WTC11 (cell line): Measurements from ENCODE around the gene ATP5F1A. TPM values are rescaled to one million over a fixed set of nuclear protein-coding genes. Genes with fewer than 3 reads are reported as not detected.

ENCODE experiments used
- ATAC-seq: fragments of 200-7000 bp; cut with Tn5 transposase; 2 replicates; pipeline ENCODE4 v1.10.0; 2021; ENCODE audit warnings: mild to moderate bottlenecking, moderate library complexity
- Bru-seq: library from RNA; stranded (reverse); fragments of 400-500 nt; gene quantifications from one replicate; lab custom pipeline; 2021; lab: Mats Ljungman, UMichigan
- CTCF ChIA-PET: fragments of 300-600 bp; sonication (Branson Sonifier 250); formaldehyde crosslinking; loops from one replicate; lab custom pipeline; 2021; ENCODE audit warnings: antibody characterized with exemption; lab: Charles Lee
- POLR2A ChIA-PET: fragments of 350-600 bp; sonication (Branson Sonifier 250); formaldehyde crosslinking; loops from one replicate; lab custom pipeline; 2021; ENCODE audit warnings: antibody characterized with exemption; lab: Charles Lee
- DNase-seq: peaks from one replicate; pipeline ENCODE4 v3.0.0; 2021; ENCODE audit warnings: low spot score
- H3K27ac Mint-ChIP-seq: 2 replicates; pipeline ENCODE4 v1.8.0; 2021; ENCODE audit warnings: mixed read lengths
- H3K27me3 Mint-ChIP-seq: 2 replicates; pipeline ENCODE4 v1.8.0; 2021; ENCODE audit warnings: low read depth, mild to moderate bottlenecking, moderate library complexity, mixed read lengths
- H3K36me3 Mint-ChIP-seq: 2 replicates; pipeline ENCODE4 v1.8.0; 2021; ENCODE audit warnings: mixed read lengths
- H3K4me1 Mint-ChIP-seq: 2 replicates; pipeline ENCODE4 v1.8.0; 2022; ENCODE audit warnings: mixed read lengths
- H3K4me3 Mint-ChIP-seq: 2 replicates; pipeline ENCODE4 v1.8.0; 2021; ENCODE audit warnings: mild to moderate bottlenecking, moderate library complexity, mixed read lengths
- H3K9me3 Mint-ChIP-seq: 2 replicates; pipeline ENCODE4 v1.8.0; 2021; ENCODE audit warnings: mixed read lengths
- ATF1 ChIP-seq: sonication (generic); formaldehyde crosslinking; IDR thresholded peaks from 2 replicates; pipeline ENCODE4 v1.8.1; 2023; ENCODE audit warnings: mild to moderate bottlenecking, moderate library complexity, missing genetic modification reagents
- EMX1 ChIP-seq: fragments of 250-450 bp; sonication (Bioruptor Pico); IDR thresholded peaks from 2 replicates; pipeline ENCODE4 v1.8.0; 2021; ENCODE audit warnings: mild to moderate bottlenecking
- ESRRA ChIP-seq: sonication (generic); formaldehyde crosslinking; IDR thresholded peaks from 2 replicates; pipeline ENCODE4 v1.8.1; 2022; ENCODE audit warnings: mild to moderate bottlenecking, missing genetic modification reagents, borderline replicate concordance
- ETV6 ChIP-seq: sonication (generic); formaldehyde crosslinking; IDR thresholded peaks from 2 replicates; pipeline ENCODE4 v1.8.1; 2022; ENCODE audit warnings: mild to moderate bottlenecking, missing genetic modification reagents
- FOXK1 ChIP-seq: sonication (generic); formaldehyde crosslinking; IDR thresholded peaks from 2 replicates; pipeline ENCODE4 v1.8.0; 2022; ENCODE audit warnings: mild to moderate bottlenecking, moderate library complexity, missing genetic modification reagents
- GABPB1 ChIP-seq: sonication (generic); formaldehyde crosslinking; IDR thresholded peaks from 2 replicates; pipeline ENCODE4 v1.8.1; 2023; ENCODE audit warnings: mild to moderate bottlenecking, missing genetic modification reagents
- JAZF1 ChIP-seq: fragments of 250-450 bp; sonication (Bioruptor Pico); IDR thresholded peaks from 2 replicates; pipeline ENCODE4 v1.9.0; 2021; ENCODE audit warnings: moderate library complexity, mild to moderate bottlenecking, inconsistent platforms
- KAT7 ChIP-seq: sonication (generic); formaldehyde crosslinking; IDR thresholded peaks from 2 replicates; pipeline ENCODE4 v1.8.1; 2023; ENCODE audit warnings: missing genetic modification reagents, mild to moderate bottlenecking, borderline replicate concordance
- MYBL2 ChIP-seq: sonication (generic); formaldehyde crosslinking; IDR thresholded peaks from 2 replicates; pipeline ENCODE4 v1.8.1; 2023; ENCODE audit warnings: mild to moderate bottlenecking, moderate library complexity, missing genetic modification reagents
- NFE2L1 ChIP-seq: sonication (generic); formaldehyde crosslinking; IDR thresholded peaks from 2 replicates; pipeline ENCODE4 v1.8.1; 2023; ENCODE audit warnings: missing genetic modification reagents
- NFYB ChIP-seq: sonication (generic); formaldehyde crosslinking; conservative IDR thresholded peaks from 2 replicates; pipeline ENCODE4 v1.8.0; 2022; ENCODE audit warnings: low read depth, missing genetic modification reagents
- NR2C2 ChIP-seq: sonication (generic); formaldehyde crosslinking; IDR thresholded peaks from 2 replicates; pipeline ENCODE4 v1.8.0; 2022; ENCODE audit warnings: mild to moderate bottlenecking, missing genetic modification reagents
- NR3C1 ChIP-seq: sonication (generic); formaldehyde crosslinking; conservative IDR thresholded peaks from 2 replicates; pipeline ENCODE4 v1.8.1; 2023; ENCODE audit warnings: low read depth, mild to moderate bottlenecking, missing genetic modification reagents
- RORB ChIP-seq: fragments of 250-450 bp; sonication (Bioruptor Pico); IDR thresholded peaks from 2 replicates; pipeline ENCODE4 v1.9.0; 2021; ENCODE audit warnings: mild to moderate bottlenecking
- SMAD3 ChIP-seq: sonication (generic); formaldehyde crosslinking; IDR thresholded peaks from 2 replicates; pipeline ENCODE4 v1.8.0; 2022; ENCODE audit warnings: missing genetic modification reagents, mild to moderate bottlenecking, borderline replicate concordance
- TCF7 ChIP-seq: sonication (generic); formaldehyde crosslinking; IDR thresholded peaks from 2 replicates; pipeline ENCODE4 v1.8.0; 2022; ENCODE audit warnings: mild to moderate bottlenecking, low read depth, missing genetic modification reagents, moderate library complexity
- TEAD1 ChIP-seq: sonication (generic); formaldehyde crosslinking; IDR thresholded peaks from 2 replicates; pipeline ENCODE4 v1.8.0; 2022; ENCODE audit warnings: mild to moderate bottlenecking, missing genetic modification reagents
- ZNF121 ChIP-seq: sonication (generic); formaldehyde crosslinking; IDR thresholded peaks from 2 replicates; pipeline ENCODE4 v1.8.0; 2023; ENCODE audit warnings: missing genetic modification reagents
- ZNF138 ChIP-seq: sonication (generic); formaldehyde crosslinking; conservative IDR thresholded peaks from 2 replicates; pipeline ENCODE4 v1.8.1; 2022; ENCODE audit warnings: mild to moderate bottlenecking, moderate library complexity, missing genetic modification reagents
- ZNF219 ChIP-seq: sonication (generic); formaldehyde crosslinking; IDR thresholded peaks from 2 replicates; pipeline ENCODE4 v1.8.0; 2023; ENCODE audit warnings: missing genetic modification reagents, mild to moderate bottlenecking, borderline replicate concordance
- long read RNA-seq, 3 experiments: library from RNA in 1 of 3; library from capped mRNA in 1 of 3; library from polyadenylated mRNA in 1 of 3; unstranded in 2 of 3; stranded (forward) in 1 of 3; transcript quantifications; one replicate each; pipeline ENCODE4 v2.0.0, GENCODE V29; 2021
- total RNA-seq: library from RNA; stranded (reverse); gene quantifications from 3 replicates; pipeline ENCODE4 v1.2.3, GENCODE V29; 2021
- TF ChIP-seq, protein P1 (sequence below): sonication (generic); formaldehyde crosslinking; IDR thresholded peaks from 2 replicates; pipeline ENCODE4 v1.8.0; 2022; ENCODE audit warnings: mild to moderate bottlenecking, missing genetic modification reagents
- TF ChIP-seq, protein P2 (sequence below): sonication (generic); formaldehyde crosslinking; IDR thresholded peaks from 2 replicates; pipeline ENCODE4 v1.8.0; 2022; ENCODE audit warnings: mild to moderate bottlenecking, missing genetic modification reagents
- TF ChIP-seq, protein P3 (sequence below): sonication (generic); formaldehyde crosslinking; IDR thresholded peaks from 2 replicates; pipeline ENCODE4 v1.8.0; 2023; ENCODE audit warnings: mild to moderate bottlenecking, missing genetic modification reagents
- TF ChIP-seq, protein P4 (sequence below): sonication (generic); formaldehyde crosslinking; IDR thresholded peaks from 2 replicates; pipeline ENCODE4 v1.8.1; 2023; ENCODE audit warnings: mild to moderate bottlenecking, missing genetic modification reagents, moderate library complexity
- TF ChIP-seq, protein P5 (sequence below): sonication (generic); formaldehyde crosslinking; IDR thresholded peaks from 2 replicates; pipeline ENCODE4 v1.8.1; 2023; ENCODE audit warnings: mild to moderate bottlenecking, missing genetic modification reagents
- TF ChIP-seq, protein P6 (sequence below): sonication (generic); formaldehyde crosslinking; IDR thresholded peaks from 2 replicates; pipeline ENCODE4 v1.8.1; 2022; ENCODE audit warnings: mild to moderate bottlenecking, moderate library complexity, missing genetic modification reagents
- TF ChIP-seq, protein P7 (sequence below): sonication (generic); formaldehyde crosslinking; IDR thresholded peaks from 2 replicates; pipeline ENCODE4 v1.8.0; 2023; ENCODE audit warnings: missing genetic modification reagents

Gene ATP5F1A
- total RNA-seq (818 to 834 TPM (median 825 TPM) in 3 replicates), Bru-seq, nascent RNA (percentile 95 among the genes with signal in this experiment)
- long read RNA-seq, experiment 1, full-length matches to known transcripts, result 3,187 of 3,376 reads
- long read RNA-seq, experiment 1, partial matches to known transcripts, result 139 of 3,376 reads
- long read RNA-seq, experiment 1, other reads (novel, unspliced or antisense), result 50 of 3,376 reads
- long read RNA-seq, experiment 2, full-length matches to known transcripts, result 1,026 of 1,390 reads
- long read RNA-seq, experiment 2, partial matches to known transcripts, result 322 of 1,390 reads
- long read RNA-seq, experiment 2, other reads (novel, unspliced or antisense), result 42 of 1,390 reads
- long read RNA-seq, experiment 3, full-length matches to known transcripts, result 2,119 of 2,419 reads
- long read RNA-seq, experiment 3, partial matches to known transcripts, result 276 of 2,419 reads
- long read RNA-seq, experiment 3, other reads (novel, unspliced or antisense), result 24 of 2,419 reads

DNA sequence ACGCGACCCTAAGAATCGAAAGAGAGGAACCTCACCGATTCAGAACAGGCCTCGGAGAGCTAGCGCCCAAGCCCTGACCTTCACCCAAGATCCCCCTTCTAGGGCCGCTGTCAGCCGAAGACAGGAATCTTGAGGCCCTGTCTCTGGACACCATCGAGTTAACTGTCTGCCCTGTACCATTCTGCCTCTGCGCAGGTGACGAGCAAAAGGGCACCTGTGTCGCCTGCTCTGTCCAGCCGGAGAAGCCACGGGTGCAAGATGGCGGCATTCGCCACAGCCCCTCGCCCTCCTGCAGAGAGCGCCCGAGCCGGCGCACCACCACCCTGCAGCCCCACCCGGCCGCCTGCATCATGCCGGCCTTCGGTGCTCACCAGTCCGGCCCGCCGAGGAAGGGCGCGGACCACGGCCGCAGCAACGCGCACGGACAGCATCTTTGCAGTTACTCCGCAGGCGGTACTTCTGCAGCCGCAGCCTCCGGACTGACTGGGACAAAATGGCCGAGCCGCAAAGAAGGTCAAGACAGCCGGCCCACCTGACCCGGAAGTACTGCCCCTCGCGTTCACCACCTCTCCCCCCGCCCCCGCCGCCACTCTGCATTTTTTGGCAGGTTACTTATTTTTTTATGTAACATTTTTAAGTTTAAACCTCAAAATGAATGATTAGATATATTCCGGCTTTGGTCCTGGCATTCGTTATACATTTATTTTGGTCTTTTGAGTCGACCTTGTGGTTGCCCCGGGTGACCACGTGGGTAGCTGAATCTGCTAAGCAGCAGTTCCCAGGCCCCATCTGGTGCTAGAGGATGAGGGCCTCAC is at the start of gene ATP5F1A:
ATP5F1A (minus strand) TSS at position 496 of the 815 bp plus-strand sequence; CDS start at position 431, 65 bp downstream.
- Mint-ChIP-seq H3K4me3 (peak within 1 kb of the TSS; percentile 98), H3K4me1 (peaks cover 21% of the 10 kb centered on the region), H3K9me3 (no peaks in the 10 kb centered on the region), H3K27ac (peak within 1 kb of the TSS; percentile 92), H3K36me3 (peaks cover 34% of the 10 kb centered on the region), H3K27me3 (no peaks in the 10 kb centered on the region)
- CTCF ChIA-PET, result interaction anchor here (1.6 kb wide), 1 partner anchor 24 kb away, joined by 7 read pairs; no protein-coding TSS in a partner anchor
- POLR2A ChIA-PET, result interaction anchor here (0.7 kb wide), 1 partner anchor 195 kb away, joined by 5 read pairs; no protein-coding TSS in a partner anchor
- peak; percentile 82 for DNase-seq
- ATAC-seq, result peak; percentile 89
- TF ChIP-seq FOXK1 (CRISPR knock-in tag) (peak; percentile 88), NFYB (CRISPR knock-in tag) (no peak; the same call in 1 of the 2 replicates), KAT7 (CRISPR knock-in tag) (0 out of 2 replicates have a peak, but pooled peaks have one; percentile 41), NR3C1 (CRISPR knock-in tag) (no peak), NR2C2 (CRISPR knock-in tag) (peak; percentile 94), SMAD3 (CRISPR knock-in tag) (peak; percentile 94), TCF7 (CRISPR knock-in tag) (peak; percentile 20; the same call in 1 of the 2 replicates), ETV6 (CRISPR knock-in tag) (peak; percentile 75; the same call in 1 of the 2 replicates), GABPB1 (CRISPR knock-in tag) (peak; percentile 84), ZNF138 (CRISPR knock-in tag) (0 out of 2 replicates have a peak, but pooled peaks have one; percentile 64), ESRRA (CRISPR knock-in tag) (peak; percentile 93), ATF1 (0 out of 2 replicates have a peak, but pooled peaks have one; percentile 53), NFE2L1 (CRISPR knock-in tag) (0 out of 2 replicates have a peak, but pooled peaks have one; percentile 16), ZNF219 (no peak; the same call in 1 of the 2 replicates), JAZF1 (CRISPR knock-in tag) (no peak), MYBL2 (CRISPR knock-in tag) (peak; percentile 76; the same call in 1 of the 2 replicates), RORB (no peak), EMX1 (CRISPR knock-in tag) (peak; percentile 60; the same call in 1 of the 2 replicates), ZNF121 (CRISPR knock-in tag) (0 out of 2 replicates have a peak, but pooled peaks have one; percentile 33), TEAD1 (peak; percentile 60)
- TF ChIP-seq, protein P1, sequence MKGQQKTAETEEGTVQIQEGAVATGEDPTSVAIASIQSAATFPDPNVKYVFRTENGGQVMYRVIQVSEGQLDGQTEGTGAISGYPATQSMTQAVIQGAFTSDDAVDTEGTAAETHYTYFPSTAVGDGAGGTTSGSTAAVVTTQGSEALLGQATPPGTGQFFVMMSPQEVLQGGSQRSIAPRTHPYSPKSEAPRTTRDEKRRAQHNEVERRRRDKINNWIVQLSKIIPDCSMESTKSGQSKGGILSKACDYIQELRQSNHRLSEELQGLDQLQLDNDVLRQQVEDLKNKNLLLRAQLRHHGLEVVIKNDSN, result peak; percentile 64
- TF ChIP-seq, protein P2, sequence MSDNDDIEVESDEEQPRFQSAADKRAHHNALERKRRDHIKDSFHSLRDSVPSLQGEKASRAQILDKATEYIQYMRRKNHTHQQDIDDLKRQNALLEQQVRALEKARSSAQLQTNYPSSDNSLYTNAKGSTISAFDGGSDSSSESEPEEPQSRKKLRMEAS, result peak; percentile 74
- TF ChIP-seq, protein P3, sequence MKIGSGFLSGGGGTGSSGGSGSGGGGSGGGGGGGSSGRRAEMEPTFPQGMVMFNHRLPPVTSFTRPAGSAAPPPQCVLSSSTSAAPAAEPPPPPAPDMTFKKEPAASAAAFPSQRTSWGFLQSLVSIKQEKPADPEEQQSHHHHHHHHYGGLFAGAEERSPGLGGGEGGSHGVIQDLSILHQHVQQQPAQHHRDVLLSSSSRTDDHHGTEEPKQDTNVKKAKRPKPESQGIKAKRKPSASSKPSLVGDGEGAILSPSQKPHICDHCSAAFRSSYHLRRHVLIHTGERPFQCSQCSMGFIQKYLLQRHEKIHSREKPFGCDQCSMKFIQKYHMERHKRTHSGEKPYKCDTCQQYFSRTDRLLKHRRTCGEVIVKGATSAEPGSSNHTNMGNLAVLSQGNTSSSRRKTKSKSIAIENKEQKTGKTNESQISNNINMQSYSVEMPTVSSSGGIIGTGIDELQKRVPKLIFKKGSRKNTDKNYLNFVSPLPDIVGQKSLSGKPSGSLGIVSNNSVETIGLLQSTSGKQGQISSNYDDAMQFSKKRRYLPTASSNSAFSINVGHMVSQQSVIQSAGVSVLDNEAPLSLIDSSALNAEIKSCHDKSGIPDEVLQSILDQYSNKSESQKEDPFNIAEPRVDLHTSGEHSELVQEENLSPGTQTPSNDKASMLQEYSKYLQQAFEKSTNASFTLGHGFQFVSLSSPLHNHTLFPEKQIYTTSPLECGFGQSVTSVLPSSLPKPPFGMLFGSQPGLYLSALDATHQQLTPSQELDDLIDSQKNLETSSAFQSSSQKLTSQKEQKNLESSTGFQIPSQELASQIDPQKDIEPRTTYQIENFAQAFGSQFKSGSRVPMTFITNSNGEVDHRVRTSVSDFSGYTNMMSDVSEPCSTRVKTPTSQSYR (CRISPR knock-in tag), result 0 out of 2 replicates have a peak, but pooled peaks have one; percentile 17
- TF ChIP-seq, protein P4, sequence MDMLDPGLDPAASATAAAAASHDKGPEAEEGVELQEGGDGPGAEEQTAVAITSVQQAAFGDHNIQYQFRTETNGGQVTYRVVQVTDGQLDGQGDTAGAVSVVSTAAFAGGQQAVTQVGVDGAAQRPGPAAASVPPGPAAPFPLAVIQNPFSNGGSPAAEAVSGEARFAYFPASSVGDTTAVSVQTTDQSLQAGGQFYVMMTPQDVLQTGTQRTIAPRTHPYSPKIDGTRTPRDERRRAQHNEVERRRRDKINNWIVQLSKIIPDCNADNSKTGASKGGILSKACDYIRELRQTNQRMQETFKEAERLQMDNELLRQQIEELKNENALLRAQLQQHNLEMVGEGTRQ, result peak; percentile 81
- TF ChIP-seq, protein P5, sequence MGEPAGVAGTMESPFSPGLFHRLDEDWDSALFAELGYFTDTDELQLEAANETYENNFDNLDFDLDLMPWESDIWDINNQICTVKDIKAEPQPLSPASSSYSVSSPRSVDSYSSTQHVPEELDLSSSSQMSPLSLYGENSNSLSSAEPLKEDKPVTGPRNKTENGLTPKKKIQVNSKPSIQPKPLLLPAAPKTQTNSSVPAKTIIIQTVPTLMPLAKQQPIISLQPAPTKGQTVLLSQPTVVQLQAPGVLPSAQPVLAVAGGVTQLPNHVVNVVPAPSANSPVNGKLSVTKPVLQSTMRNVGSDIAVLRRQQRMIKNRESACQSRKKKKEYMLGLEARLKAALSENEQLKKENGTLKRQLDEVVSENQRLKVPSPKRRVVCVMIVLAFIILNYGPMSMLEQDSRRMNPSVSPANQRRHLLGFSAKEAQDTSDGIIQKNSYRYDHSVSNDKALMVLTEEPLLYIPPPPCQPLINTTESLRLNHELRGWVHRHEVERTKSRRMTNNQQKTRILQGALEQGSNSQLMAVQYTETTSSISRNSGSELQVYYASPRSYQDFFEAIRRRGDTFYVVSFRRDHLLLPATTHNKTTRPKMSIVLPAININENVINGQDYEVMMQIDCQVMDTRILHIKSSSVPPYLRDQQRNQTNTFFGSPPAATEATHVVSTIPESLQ (CRISPR knock-in tag), result 0 out of 2 replicates have a peak, but pooled peaks have one; percentile 33
- TF ChIP-seq, protein P6, sequence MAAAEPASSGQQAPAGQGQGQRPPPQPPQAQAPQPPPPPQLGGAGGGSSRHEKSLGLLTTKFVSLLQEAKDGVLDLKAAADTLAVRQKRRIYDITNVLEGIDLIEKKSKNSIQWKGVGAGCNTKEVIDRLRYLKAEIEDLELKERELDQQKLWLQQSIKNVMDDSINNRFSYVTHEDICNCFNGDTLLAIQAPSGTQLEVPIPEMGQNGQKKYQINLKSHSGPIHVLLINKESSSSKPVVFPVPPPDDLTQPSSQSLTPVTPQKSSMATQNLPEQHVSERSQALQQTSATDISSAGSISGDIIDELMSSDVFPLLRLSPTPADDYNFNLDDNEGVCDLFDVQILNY (CRISPR knock-in tag), result peak; percentile 76; the same call in 1 of the 2 replicates
- TF ChIP-seq, protein P7, sequence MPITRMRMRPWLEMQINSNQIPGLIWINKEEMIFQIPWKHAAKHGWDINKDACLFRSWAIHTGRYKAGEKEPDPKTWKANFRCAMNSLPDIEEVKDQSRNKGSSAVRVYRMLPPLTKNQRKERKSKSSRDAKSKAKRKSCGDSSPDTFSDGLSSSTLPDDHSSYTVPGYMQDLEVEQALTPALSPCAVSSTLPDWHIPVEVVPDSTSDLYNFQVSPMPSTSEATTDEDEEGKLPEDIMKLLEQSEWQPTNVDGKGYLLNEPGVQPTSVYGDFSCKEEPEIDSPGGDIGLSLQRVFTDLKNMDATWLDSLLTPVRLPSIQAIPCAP (CRISPR knock-in tag), result peak; percentile 65; the same call in 1 of the 2 replicates
